ENCODE results near the gene YAP1.

Gene YAP1

DNA sequence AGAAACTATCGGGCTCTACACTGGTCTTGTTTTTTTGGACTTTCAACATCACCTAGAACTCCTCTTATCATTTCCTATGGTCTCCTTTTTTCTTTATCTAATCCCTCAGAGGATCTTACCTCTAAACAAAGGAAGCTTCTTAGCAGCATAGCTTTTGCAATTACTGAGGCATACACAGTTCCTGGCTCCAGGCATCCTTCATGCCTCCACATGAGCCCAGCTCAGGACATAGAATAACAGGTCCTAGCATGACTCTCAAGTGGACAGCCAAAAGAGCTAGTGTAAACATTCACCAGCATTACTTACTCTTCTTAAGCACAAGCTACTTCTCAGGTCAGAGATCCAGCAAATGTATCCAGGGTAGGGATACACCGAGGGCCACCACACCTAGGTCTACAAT, 45.9 kb upstream of the YAP1 start:
- no peaks in the 10 kb centered on the region for H3K9me3 ChIP-seq (ENCODE audit: control insufficient read depth, insufficient read depth, low read depth, low read length)
- ChIA-PET POLR2A (no interaction called here), CTCF (interaction anchor here (0.8 kb wide), 1 partner anchor 326 kb away, joined by 3 read pairs; no protein-coding TSS in a partner anchor)
- H3K36me3 ChIP-seq (ENCODE audit: control insufficient read depth in 2 of 2, insufficient read depth in 1 of 2, low read length in 2 of 2) = no peaks in the 10 kb centered on the region
- H3K4me1 ChIP-seq (ENCODE audit: control insufficient read depth, insufficient read depth, low read length) = no peaks in the 10 kb centered on the region
- no peak overlapping the region for H3K27ac ChIP-seq (ENCODE audit: extremely low read depth, low read depth, low read length)
- TF ChIP-seq ZNF341 (tag by site-specific recombination; IDR thresholded peaks at IDR 0.05; ENCODE audit: low read depth) = no peak
- no peak for TF ChIP-seq ZNF433 (tag by site-specific recombination; IDR thresholded peaks at IDR 0.05; ENCODE audit: low read depth)
- no peak for TF ChIP-seq ZNF175 (tag by site-specific recombination; IDR thresholded peaks at IDR 0.05)
- no peak for TF ChIP-seq ZNF133 (tag by site-specific recombination; IDR thresholded peaks at IDR 0.05)
- no peak for TF ChIP-seq ZNF777 (tag by site-specific recombination; IDR thresholded peaks at IDR 0.05; ENCODE audit: borderline replicate concordance)
- no peak for TF ChIP-seq ZNF658 (tag by site-specific recombination; IDR thresholded peaks at IDR 0.05)
- no peak for TF ChIP-seq ZNF555 (tag by site-specific recombination; conservative IDR thresholded peaks at IDR 0.05)
- no peak for TF ChIP-seq HOXD13 (CRISPR knock-in tag; IDR thresholded peaks at IDR 0.05; ENCODE audit: borderline replicate concordance)
- TF ChIP-seq ZNF416 (tag by site-specific recombination; IDR thresholded peaks at IDR 0.05) = no peak
- TF ChIP-seq, protein P1, sequence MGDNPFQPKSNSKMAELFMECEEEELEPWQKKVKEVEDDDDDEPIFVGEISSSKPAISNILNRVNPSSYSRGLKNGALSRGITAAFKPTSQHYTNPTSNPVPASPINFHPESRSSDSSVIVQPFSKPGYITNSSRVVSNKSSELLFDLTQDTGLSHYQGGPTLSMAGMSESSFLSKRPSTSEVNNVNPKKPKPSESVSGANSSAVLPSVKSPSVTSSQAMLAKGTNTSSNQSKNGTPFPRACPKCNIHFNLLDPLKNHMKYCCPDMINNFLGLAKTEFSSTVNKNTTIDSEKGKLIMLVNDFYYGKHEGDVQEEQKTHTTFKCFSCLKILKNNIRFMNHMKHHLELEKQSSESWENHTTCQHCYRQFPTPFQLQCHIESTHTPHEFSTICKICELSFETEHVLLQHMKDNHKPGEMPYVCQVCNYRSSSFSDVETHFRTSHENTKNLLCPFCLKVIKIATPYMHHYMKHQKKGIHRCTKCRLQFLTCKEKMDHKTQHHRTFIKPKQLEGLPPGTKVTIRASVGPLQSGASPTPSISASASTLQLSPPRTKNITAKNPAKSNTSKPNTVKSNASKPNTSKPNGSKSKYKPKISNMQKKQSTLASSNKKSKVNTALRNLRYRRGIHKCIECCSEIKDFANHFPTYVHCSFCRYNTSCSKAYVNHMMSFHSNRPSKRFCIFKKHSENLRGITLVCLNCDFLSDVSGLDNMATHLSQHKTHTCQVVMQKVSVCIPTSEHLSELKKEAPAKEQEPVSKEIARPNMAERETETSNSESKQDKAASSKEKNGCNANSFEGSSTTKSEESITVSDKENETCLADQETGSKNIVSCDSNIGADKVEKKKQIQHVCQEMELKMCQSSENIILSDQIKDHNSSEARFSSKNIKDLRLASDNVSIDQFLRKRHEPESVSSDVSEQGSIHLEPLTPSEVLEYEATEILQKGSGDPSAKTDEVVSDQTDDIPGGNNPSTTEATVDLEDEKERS (tag by site-specific recombination; IDR thresholded peaks at IDR 0.05) = no peak
- TF ChIP-seq ZNF529 (tag by site-specific recombination; IDR thresholded peaks at IDR 0.05; ENCODE audit: insufficient replicate concordance) = no peak
- no peak for TF ChIP-seq ZFP69B (tag by site-specific recombination; IDR thresholded peaks at IDR 0.05)
- TF ChIP-seq ZNF473 (tag by site-specific recombination; IDR thresholded peaks at IDR 0.05) = no peak
- H3K4me3 ChIP-seq (ENCODE audit: low read depth, low read length) = no peak overlapping the region

DNA sequence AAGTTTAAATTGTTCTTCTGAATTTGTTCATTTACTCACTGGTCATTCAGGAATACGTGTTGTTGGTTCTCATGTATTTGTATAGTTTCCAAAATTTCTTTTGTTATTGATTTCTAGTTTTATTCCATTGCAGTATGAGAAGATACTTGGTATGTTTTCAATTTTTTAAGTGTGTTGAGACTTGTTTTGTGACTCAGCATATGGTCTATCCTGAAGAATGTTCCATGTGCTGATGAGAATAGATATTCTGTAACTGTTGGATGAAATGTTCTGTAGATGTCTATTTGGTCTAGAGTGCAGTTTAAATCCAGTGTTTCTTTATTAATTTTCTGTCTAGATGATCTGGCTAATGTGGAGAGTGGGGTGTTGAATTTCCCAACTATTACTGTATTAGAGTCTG, 39.5 kb upstream of the YAP1 start:
- H3K4me3 ChIP-seq (ENCODE audit: low read depth, low read length) = no peak overlapping the region
- ChIA-PET POLR2A (no interaction called here), CTCF (no interaction called here)
- no peaks in the 10 kb centered on the region for H3K36me3 ChIP-seq (ENCODE audit: control insufficient read depth in 2 of 2, insufficient read depth in 1 of 2, low read length in 2 of 2)
- H3K9me3 ChIP-seq (ENCODE audit: control insufficient read depth, insufficient read depth, low read depth, low read length) = no peaks in the 10 kb centered on the region
- H3K27ac ChIP-seq (ENCODE audit: extremely low read depth, low read depth, low read length) = no peak overlapping the region
- TF ChIP-seq, protein P2, sequence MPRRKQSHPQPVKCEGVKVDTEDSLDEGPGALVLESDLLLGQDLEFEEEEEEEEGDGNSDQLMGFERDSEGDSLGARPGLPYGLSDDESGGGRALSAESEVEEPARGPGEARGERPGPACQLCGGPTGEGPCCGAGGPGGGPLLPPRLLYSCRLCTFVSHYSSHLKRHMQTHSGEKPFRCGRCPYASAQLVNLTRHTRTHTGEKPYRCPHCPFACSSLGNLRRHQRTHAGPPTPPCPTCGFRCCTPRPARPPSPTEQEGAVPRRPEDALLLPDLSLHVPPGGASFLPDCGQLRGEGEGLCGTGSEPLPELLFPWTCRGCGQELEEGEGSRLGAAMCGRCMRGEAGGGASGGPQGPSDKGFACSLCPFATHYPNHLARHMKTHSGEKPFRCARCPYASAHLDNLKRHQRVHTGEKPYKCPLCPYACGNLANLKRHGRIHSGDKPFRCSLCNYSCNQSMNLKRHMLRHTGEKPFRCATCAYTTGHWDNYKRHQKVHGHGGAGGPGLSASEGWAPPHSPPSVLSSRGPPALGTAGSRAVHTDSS (tag by site-specific recombination; IDR thresholded peaks at IDR 0.05) = no peak
- TF ChIP-seq ZBTB1 (tag by site-specific recombination; IDR thresholded peaks at IDR 0.05) = no peak
- TF ChIP-seq ZNF660 (tag by site-specific recombination; IDR thresholded peaks at IDR 0.05) = no peak
- TF ChIP-seq ZNF791 (tag by site-specific recombination; IDR thresholded peaks at IDR 0.05) = no peak
- TF ChIP-seq, protein P3, sequence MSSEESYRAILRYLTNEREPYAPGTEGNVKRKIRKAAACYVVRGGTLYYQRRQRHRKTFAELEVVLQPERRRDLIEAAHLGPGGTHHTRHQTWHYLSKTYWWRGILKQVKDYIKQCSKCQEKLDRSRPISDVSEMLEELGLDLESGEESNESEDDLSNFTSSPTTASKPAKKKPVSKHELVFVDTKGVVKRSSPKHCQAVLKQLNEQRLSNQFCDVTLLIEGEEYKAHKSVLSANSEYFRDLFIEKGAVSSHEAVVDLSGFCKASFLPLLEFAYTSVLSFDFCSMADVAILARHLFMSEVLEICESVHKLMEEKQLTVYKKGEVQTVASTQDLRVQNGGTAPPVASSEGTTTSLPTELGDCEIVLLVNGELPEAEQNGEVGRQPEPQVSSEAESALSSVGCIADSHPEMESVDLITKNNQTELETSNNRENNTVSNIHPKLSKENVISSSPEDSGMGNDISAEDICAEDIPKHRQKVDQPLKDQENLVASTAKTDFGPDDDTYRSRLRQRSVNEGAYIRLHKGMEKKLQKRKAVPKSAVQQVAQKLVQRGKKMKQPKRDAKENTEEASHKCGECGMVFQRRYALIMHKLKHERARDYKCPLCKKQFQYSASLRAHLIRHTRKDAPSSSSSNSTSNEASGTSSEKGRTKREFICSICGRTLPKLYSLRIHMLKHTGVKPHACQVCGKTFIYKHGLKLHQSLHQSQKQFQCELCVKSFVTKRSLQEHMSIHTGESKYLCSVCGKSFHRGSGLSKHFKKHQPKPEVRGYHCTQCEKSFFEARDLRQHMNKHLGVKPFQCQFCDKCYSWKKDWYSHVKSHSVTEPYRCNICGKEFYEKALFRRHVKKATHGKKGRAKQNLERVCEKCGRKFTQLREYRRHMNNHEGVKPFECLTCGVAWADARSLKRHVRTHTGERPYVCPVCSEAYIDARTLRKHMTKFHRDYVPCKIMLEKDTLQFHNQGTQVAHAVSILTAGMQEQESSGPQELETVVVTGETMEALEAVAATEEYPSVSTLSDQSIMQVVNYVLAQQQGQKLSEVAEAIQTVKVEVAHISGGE (tag by site-specific recombination; conservative IDR thresholded peaks at IDR 0.05; ENCODE audit: low read depth) = no peak
- TF ChIP-seq, protein P4, sequence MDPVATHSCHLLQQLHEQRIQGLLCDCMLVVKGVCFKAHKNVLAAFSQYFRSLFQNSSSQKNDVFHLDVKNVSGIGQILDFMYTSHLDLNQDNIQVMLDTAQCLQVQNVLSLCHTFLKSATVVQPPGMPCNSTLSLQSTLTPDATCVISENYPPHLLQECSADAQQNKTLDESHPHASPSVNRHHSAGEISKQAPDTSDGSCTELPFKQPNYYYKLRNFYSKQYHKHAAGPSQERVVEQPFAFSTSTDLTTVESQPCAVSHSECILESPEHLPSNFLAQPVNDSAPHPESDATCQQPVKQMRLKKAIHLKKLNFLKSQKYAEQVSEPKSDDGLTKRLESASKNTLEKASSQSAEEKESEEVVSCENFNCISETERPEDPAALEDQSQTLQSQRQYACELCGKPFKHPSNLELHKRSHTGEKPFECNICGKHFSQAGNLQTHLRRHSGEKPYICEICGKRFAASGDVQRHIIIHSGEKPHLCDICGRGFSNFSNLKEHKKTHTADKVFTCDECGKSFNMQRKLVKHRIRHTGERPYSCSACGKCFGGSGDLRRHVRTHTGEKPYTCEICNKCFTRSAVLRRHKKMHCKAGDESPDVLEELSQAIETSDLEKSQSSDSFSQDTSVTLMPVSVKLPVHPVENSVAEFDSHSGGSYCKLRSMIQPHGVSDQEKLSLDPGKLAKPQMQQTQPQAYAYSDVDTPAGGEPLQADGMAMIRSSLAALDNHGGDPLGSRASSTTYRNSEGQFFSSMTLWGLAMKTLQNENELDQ (tag by site-specific recombination; IDR thresholded peaks at IDR 0.05; ENCODE audit: low read depth) = no peak
- no peak for TF ChIP-seq ZSCAN30 (tag by site-specific recombination; IDR thresholded peaks at IDR 0.05)
- no peaks in the 10 kb centered on the region for H3K4me1 ChIP-seq (ENCODE audit: control insufficient read depth, insufficient read depth, low read length)

All from HEK293 (cell line).